ENCODE results near the gene CADPS2. TPM values are rescaled to one million over a fixed set of nuclear protein-coding genes. Genes with fewer than 3 reads are reported as not detected.

CADPS2 gene
- total and polyA plus RNA-seq, 4 donors = 5.6 to 41.1 (median 11.0) TPM

DNA sequence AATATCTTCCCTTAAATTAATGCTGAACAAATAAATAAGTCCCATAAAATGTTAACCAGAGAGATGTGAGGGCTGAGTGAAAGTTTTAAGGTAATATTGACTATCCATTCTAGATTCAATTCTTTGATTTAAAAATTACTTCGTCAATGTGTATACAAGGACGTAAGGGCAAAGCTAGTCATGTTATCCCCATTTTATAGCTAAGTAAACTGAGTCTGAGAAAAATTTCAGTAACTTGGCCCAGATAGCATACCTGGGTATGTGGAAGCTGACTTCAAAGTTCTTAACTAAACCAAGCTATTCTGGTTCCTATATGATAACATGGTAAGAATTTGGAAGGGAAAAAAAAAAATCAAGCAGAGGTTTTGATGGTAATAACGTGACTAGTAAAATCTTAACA is 72.4 kb downstream of the CADPS2 start:
- no peak for DNase-seq (ENCODE audit: low spot score)
- Histone ChIP-seq H3K4me1 (ENCODE audit: control insufficient read depth in 4 of 4, insufficient read depth in 4 of 4, low read length in 3 of 4) (no peaks in the 10 kb centered on the region), H3K9me3 (ENCODE audit: control insufficient read depth in 4 of 4, low read length in 3 of 4) (no peaks in the 10 kb centered on the region), H3K27me3 (ENCODE audit: control insufficient read depth in 4 of 4, insufficient read depth in 4 of 4, low read length in 3 of 4) (no peaks in the 10 kb centered on the region), H3K36me3 (ENCODE audit: control insufficient read depth in 4 of 4, insufficient read depth in 3 of 4, low read depth in 1 of 4, low read length in 3 of 4) (no peaks in the 10 kb centered on the region), H3K9ac (ENCODE audit: low read depth in 1 of 2, low read length in 2 of 2) (no peak overlapping the region), H3K4me3 (ENCODE audit: low read depth in 1 of 3, low read length in 3 of 3) (no peak overlapping the region), H3K27ac (ENCODE audit: low read depth in 1 of 2, low read length in 2 of 2) (no peak overlapping the region)
- WGBS = 96% methylated on average over 3 of the region's 3 CpGs
- TF ChIP-seq TAF1 (conservative IDR thresholded peaks at IDR 0.05) (no peak), FOXA2 (IDR thresholded peaks at IDR 0.05) (no peak), EGR1 (IDR thresholded peaks at IDR 0.05; ENCODE audit: low read depth in 2 of 2) (no peak), SP1 (IDR thresholded peaks at IDR 0.05) (no peak), YY1 (IDR thresholded peaks at IDR 0.05) (no peak), HNF4A (conservative IDR thresholded peaks at IDR 0.05) (no peak), HNF4G (IDR thresholded peaks at IDR 0.05) (no peak), GABPA (IDR thresholded peaks at IDR 0.05 in 1 of 2, conservative IDR thresholded peaks at IDR 0.05 in 1 of 2) (no peak), RAD21 (IDR thresholded peaks at IDR 0.05) (no peak), NR2F2 (IDR thresholded peaks at IDR 0.05) (no peak), JUND (IDR thresholded peaks at IDR 0.05) (no peak)
- TF ChIP-seq, protein P1, sequence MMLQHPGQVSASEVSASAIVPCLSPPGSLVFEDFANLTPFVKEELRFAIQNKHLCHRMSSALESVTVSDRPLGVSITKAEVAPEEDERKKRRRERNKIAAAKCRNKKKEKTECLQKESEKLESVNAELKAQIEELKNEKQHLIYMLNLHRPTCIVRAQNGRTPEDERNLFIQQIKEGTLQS (IDR thresholded peaks at IDR 0.05) = no peak
- TF ChIP-seq, protein P2, sequence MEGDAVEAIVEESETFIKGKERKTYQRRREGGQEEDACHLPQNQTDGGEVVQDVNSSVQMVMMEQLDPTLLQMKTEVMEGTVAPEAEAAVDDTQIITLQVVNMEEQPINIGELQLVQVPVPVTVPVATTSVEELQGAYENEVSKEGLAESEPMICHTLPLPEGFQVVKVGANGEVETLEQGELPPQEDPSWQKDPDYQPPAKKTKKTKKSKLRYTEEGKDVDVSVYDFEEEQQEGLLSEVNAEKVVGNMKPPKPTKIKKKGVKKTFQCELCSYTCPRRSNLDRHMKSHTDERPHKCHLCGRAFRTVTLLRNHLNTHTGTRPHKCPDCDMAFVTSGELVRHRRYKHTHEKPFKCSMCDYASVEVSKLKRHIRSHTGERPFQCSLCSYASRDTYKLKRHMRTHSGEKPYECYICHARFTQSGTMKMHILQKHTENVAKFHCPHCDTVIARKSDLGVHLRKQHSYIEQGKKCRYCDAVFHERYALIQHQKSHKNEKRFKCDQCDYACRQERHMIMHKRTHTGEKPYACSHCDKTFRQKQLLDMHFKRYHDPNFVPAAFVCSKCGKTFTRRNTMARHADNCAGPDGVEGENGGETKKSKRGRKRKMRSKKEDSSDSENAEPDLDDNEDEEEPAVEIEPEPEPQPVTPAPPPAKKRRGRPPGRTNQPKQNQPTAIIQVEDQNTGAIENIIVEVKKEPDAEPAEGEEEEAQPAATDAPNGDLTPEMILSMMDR (IDR thresholded peaks at IDR 0.05; ENCODE audit: low read depth, low read length, missing input control) = no peak
- TF ChIP-seq, protein P3, sequence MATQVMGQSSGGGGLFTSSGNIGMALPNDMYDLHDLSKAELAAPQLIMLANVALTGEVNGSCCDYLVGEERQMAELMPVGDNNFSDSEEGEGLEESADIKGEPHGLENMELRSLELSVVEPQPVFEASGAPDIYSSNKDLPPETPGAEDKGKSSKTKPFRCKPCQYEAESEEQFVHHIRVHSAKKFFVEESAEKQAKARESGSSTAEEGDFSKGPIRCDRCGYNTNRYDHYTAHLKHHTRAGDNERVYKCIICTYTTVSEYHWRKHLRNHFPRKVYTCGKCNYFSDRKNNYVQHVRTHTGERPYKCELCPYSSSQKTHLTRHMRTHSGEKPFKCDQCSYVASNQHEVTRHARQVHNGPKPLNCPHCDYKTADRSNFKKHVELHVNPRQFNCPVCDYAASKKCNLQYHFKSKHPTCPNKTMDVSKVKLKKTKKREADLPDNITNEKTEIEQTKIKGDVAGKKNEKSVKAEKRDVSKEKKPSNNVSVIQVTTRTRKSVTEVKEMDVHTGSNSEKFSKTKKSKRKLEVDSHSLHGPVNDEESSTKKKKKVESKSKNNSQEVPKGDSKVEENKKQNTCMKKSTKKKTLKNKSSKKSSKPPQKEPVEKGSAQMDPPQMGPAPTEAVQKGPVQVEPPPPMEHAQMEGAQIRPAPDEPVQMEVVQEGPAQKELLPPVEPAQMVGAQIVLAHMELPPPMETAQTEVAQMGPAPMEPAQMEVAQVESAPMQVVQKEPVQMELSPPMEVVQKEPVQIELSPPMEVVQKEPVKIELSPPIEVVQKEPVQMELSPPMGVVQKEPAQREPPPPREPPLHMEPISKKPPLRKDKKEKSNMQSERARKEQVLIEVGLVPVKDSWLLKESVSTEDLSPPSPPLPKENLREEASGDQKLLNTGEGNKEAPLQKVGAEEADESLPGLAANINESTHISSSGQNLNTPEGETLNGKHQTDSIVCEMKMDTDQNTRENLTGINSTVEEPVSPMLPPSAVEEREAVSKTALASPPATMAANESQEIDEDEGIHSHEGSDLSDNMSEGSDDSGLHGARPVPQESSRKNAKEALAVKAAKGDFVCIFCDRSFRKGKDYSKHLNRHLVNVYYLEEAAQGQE (IDR thresholded peaks at IDR 0.05) = no peak
- TF ChIP-seq, protein P4, sequence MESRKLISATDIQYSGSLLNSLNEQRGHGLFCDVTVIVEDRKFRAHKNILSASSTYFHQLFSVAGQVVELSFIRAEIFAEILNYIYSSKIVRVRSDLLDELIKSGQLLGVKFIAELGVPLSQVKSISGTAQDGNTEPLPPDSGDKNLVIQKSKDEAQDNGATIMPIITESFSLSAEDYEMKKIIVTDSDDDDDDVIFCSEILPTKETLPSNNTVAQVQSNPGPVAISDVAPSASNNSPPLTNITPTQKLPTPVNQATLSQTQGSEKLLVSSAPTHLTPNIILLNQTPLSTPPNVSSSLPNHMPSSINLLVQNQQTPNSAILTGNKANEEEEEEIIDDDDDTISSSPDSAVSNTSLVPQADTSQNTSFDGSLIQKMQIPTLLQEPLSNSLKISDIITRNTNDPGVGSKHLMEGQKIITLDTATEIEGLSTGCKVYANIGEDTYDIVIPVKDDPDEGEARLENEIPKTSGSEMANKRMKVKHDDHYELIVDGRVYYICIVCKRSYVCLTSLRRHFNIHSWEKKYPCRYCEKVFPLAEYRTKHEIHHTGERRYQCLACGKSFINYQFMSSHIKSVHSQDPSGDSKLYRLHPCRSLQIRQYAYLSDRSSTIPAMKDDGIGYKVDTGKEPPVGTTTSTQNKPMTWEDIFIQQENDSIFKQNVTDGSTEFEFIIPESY (IDR thresholded peaks at IDR 0.05) = no peak
- TF ChIP-seq, protein P5, sequence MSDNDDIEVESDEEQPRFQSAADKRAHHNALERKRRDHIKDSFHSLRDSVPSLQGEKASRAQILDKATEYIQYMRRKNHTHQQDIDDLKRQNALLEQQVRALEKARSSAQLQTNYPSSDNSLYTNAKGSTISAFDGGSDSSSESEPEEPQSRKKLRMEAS (IDR thresholded peaks at IDR 0.05) = no peak

DNA sequence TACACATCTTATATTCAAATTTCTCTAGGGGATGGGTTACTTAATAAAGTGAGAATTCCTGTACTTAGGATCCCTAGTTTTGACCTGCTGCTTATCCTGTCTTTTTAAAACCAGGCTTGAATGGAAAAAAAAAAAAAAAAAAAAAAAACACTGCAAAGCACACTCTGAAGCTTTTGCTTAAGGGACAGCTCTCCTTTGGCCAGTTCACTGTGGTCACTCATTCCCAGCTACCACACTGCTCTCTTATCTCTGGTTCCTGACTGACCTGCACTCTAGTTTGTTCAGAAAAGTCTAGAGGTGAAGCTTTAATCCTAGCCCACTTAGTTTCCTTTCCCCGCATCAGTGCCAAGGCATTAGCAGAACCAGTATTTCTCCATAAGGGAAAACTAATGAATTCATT is 82.4 kb downstream of the CADPS2 start:
- no peaks in the 10 kb centered on the region for H3K27me3 ChIP-seq (ENCODE audit: control insufficient read depth in 4 of 4, insufficient read depth in 4 of 4, low read length in 3 of 4)
- no peak overlapping the region for H3K27ac ChIP-seq (ENCODE audit: low read depth in 1 of 2, low read length in 2 of 2)
- no peaks in the 10 kb centered on the region for H3K9me3 ChIP-seq (ENCODE audit: control insufficient read depth in 4 of 4, low read length in 3 of 4)
- no peaks in the 10 kb centered on the region for H3K4me1 ChIP-seq (ENCODE audit: control insufficient read depth in 4 of 4, insufficient read depth in 4 of 4, low read length in 3 of 4)
- no peak overlapping the region for H3K9ac ChIP-seq (ENCODE audit: low read depth in 1 of 2, low read length in 2 of 2)
- TF ChIP-seq NR2F2 (IDR thresholded peaks at IDR 0.05) = no peak
- no peak for TF ChIP-seq EGR1 (IDR thresholded peaks at IDR 0.05; ENCODE audit: low read depth in 2 of 2)
- no peak for TF ChIP-seq FOXA1 (IDR thresholded peaks at IDR 0.05)
- no peak for TF ChIP-seq HNF4A (conservative IDR thresholded peaks at IDR 0.05)
- TF ChIP-seq, protein P5 (IDR thresholded peaks at IDR 0.05) = no peak
- TF ChIP-seq RAD21 (IDR thresholded peaks at IDR 0.05) = no peak
- TF ChIP-seq HNF4G (IDR thresholded peaks at IDR 0.05) = no peak
- TF ChIP-seq TAF1 (conservative IDR thresholded peaks at IDR 0.05) = no peak
- no peak for TF ChIP-seq FOXA2 (IDR thresholded peaks at IDR 0.05)
- TF ChIP-seq SP1 (IDR thresholded peaks at IDR 0.05) = no peak
- TF ChIP-seq, protein P3 (IDR thresholded peaks at IDR 0.05) = no peak
- TF ChIP-seq JUND (IDR thresholded peaks at IDR 0.05) = no peak
- TF ChIP-seq YY1 (IDR thresholded peaks at IDR 0.05) = no peak
- WGBS = 95% methylated on average over 1 of the region's 1 CpG
- H3K4me3 ChIP-seq (ENCODE audit: low read depth in 1 of 3, low read length in 3 of 3) = no peak overlapping the region
- H3K36me3 ChIP-seq (ENCODE audit: control insufficient read depth in 4 of 4, insufficient read depth in 3 of 4, low read depth in 1 of 4, low read length in 3 of 4) = no peaks in the 10 kb centered on the region
- no peak for DNase-seq (ENCODE audit: low spot score)

Data from liver (tissue), 9 donors.